Activated CD8-positive, alpha-beta memory T cell treated with anti-CD3 and anti-CD28 coated beads, Interleukin-2, amount 50 U/mL, for 24 hours (primary cell): ENCODE results near the gene KRT33B.

Experiments used
- DNase-seq: peaks from one replicate; pipeline ENCODE4 v3.0.0-alpha.2; 2020; ENCODE audit errors: extremely low read depth

Gene KRT33B

GRCh38 chr17:41325611-41326010 lies 44.0 kb downstream of the KRT33B start:
- DNase-seq: no peak

- DNase-seq: no peak
Measured at GRCh38 chr17:41325126-41325525, 44.5 kb downstream of the KRT33B start.

GRCh38 chr17:41324180-41325075 lies 45.2 kb downstream of the KRT33B start:
- DNase-seq: no peak

- no peak for DNase-seq
Measured at GRCh38 chr17:41322903-41323895, 46.4 kb downstream of the KRT33B start.

GRCh38 chr17:41322094-41322902 lies 47.3 kb downstream of the KRT33B start:
- DNase-seq: no peak

GRCh38 chr17:41318231-41318630 lies 51.4 kb downstream of the KRT33B start:
- DNase-seq: no peak

- DNase-seq: no peak
Measured at GRCh38 chr17:41315814-41316445, 53.7 kb downstream of the KRT33B start.

GRCh38 chr17:41315204-41315794 lies 54.3 kb downstream of the KRT33B start, which contains the start of gene KRTAP17-1:
KRTAP17-1 (minus strand) TSS chr17:41315710; CDS start chr17:41315650, 60 bp downstream.
- no peak for DNase-seq
